DMS 273 (cell line): ENCODE results near the gene MYH13.

Experiments
- DNase-seq: peaks from one replicate; lab custom pipeline; 2025; ENCODE audit not compliant: unreplicated experiment; lab: John Stamatoyannopoulos, UW

The MYH13 gene

DNA sequence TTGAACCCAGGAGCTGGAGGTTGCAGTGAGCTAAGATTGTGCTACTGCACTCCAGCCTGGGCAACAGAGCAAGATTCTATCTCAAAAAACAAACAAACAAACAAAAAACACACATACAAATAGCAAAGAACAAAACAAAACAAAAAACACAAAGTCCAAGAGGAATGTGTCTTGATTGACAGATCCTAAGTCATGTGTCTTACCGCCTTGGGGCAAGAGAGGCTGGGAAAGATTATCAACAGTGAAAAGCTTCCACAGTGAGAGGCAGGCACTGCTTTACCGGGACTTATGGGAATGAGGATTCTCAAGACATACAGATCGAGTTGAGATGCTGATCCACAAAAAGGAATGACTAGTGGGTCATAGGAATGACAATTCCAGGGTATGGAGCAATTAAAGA, 111.7 kb downstream of the MYH13 start:
- DNase-seq = no peak

DNA sequence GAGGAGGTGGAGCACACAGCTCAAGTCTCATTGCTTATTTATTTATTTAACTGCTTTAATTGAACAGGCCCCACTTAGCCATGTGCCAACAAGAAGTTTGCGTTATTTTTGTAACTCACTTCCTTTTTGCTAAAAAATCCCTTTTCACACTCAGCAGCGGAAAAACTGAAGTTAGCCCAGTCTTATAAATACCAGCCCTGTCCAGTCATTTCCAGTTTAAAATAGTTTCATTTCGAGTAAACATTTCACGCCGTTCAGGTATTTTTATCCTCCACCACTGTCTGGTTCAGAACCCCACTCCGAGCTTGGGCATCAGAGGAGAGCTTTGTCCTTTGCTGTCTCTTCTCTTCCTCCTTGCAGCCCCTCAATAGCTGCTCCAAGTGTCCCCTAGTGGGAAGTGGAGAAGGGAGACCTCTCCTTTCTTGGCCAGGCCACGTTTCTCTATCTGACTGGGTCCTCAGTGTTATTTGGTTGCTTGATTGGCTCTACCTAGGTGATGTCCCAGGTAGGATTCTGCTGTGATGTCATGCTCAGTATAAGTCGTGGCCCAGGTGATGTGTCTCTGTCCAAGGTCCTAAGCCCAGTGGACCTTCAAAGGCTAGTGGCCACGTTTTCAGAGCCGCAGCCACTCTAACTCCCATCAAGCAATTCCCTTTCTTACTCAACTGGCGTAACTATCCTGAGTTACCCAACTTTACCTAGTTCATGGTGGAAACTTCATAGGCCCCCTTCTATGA, 121.4 kb downstream of the MYH13 start:
- DNase-seq = no peak
